H1 (cell line): ENCODE results near the gene LSM5. TPM values are rescaled to one million over a fixed set of nuclear protein-coding genes. Genes with fewer than 3 reads are reported as not detected.

ENCODE experiments used
- CTCF ChIA-PET: fragments of 300-600 bp; sonication (Branson Sonifier 250); formaldehyde crosslinking; loops from one replicate; lab custom pipeline; 2021; ENCODE audit not compliant: partially characterized antibody; lab: Charles Lee
- POLR2A ChIA-PET: fragments of 300-600 bp; sonication (Branson Sonifier 250); formaldehyde crosslinking; loops from one replicate; lab custom pipeline; 2021; ENCODE audit warnings: inconsistent platforms; ENCODE audit not compliant: partially characterized antibody; lab: Charles Lee
- DNase-seq, 2 experiments: peaks; one replicate each; pipeline versions ENCODE4 v3.0.0 to v3.0.0-alpha.2; 2010 to 2022; ENCODE audit warnings: low spot score in 2 of 2, low read depth in 1 of 2, mixed read lengths in 1 of 2
- FAIRE-seq: peaks from 2 replicates; lab custom pipeline; 2011; peaks lifted over from hg19 to GRCh38; lab: Jason Lieb, UNC
- H2AFZ ChIP-seq: 2 replicates; pipeline ENCODE4 v1.8.1; 2012; ENCODE audit warnings: low read length, inconsistent platforms
- H2AK5ac ChIP-seq: 2 replicates; pipeline ENCODE4 v1.6.1; 2013; ENCODE audit warnings: low read depth, low read length
- H2BK120ac ChIP-seq: replicated peaks from 2 replicates; pipeline ENCODE3; 2013; ENCODE audit warnings: low read depth, low read length, inconsistent platforms
- H2BK12ac ChIP-seq: 2 replicates; pipeline ENCODE4 v1.6.1; 2013; ENCODE audit warnings: low read depth, low read length
- H2BK15ac ChIP-seq: 2 replicates; pipeline ENCODE4 v1.6.1; 2013; ENCODE audit warnings: low read length
- H2BK20ac ChIP-seq: 2 replicates; pipeline ENCODE4 v1.6.1; 2013; ENCODE audit warnings: low read length
- H2BK5ac ChIP-seq: 2 replicates; pipeline ENCODE4 v1.6.1; 2013; ENCODE audit warnings: low read depth, low read length
- H3K14ac ChIP-seq: 2 replicates; pipeline ENCODE4 v1.6.1; 2013; ENCODE audit warnings: inconsistent platforms; ENCODE audit not compliant: insufficient read length
- H3K18ac ChIP-seq: 2 replicates; pipeline ENCODE4 v1.6.1; 2013; ENCODE audit warnings: low read length; ENCODE audit errors: extremely low read depth
- H3K23ac ChIP-seq: 2 replicates; pipeline ENCODE4 v1.6.1; 2013; ENCODE audit warnings: inconsistent platforms; ENCODE audit not compliant: insufficient read length
- H3K23me2 ChIP-seq: 2 replicates; pipeline ENCODE4 v1.6.1; 2013; ENCODE audit warnings: low read depth, low read length
- H3K27ac ChIP-seq: 2 replicates; pipeline ENCODE4 v1.6.1; 2011; ENCODE audit warnings: low read depth, low read length, inconsistent platforms
- H3K27me3 ChIP-seq, 4 experiments: replicated peaks in 1 of 4; 1 replicate in 1 of 4; 2 replicates in 3 of 4; pipeline versions ENCODE4 v1.6.1 to v1.8.1; 2011 to 2013; ENCODE audit warnings: low read length in 3 of 4, mild to moderate bottlenecking in 3 of 4, inconsistent platforms in 2 of 4, mixed read lengths in 2 of 4, moderate library complexity in 1 of 4; ENCODE audit not compliant: control insufficient read depth in 3 of 4, insufficient read depth in 3 of 4; ENCODE audit errors: extremely low read depth in 1 of 4
- H3K36me3 ChIP-seq, 4 experiments: 2 replicates each; pipeline versions ENCODE4 v1.6.1 to v1.8.1; 2011 to 2013; ENCODE audit warnings: mild to moderate bottlenecking in 4 of 4, low read length in 3 of 4, moderate library complexity in 2 of 4, control low read depth in 1 of 4, inconsistent platforms in 1 of 4; ENCODE audit not compliant: insufficient read depth in 4 of 4, control insufficient read depth in 2 of 4
- H3K4ac ChIP-seq: replicated peaks from 2 replicates; pipeline ENCODE3; 2013; ENCODE audit warnings: low read length, low read depth, mixed read lengths, inconsistent platforms; ENCODE audit not compliant: insufficient read length
- H3K4me1 ChIP-seq, 4 experiments: replicated peaks in 1 of 4; 1 replicate in 1 of 4; 2 replicates in 3 of 4; pipeline versions ENCODE4 v1.6.1 to v1.8.1; 2011 to 2013; ENCODE audit warnings: low read length in 3 of 4, inconsistent platforms in 2 of 4, mixed read lengths in 1 of 4; ENCODE audit not compliant: insufficient read depth in 4 of 4, control insufficient read depth in 3 of 4
- H3K4me2 ChIP-seq, 2 experiments: 2 replicates each; pipeline versions ENCODE4 v1.6.1 to v1.8.1; 2011 to 2013; ENCODE audit warnings: low read depth in 2 of 2, low read length in 2 of 2, control low read depth in 1 of 2, inconsistent platforms in 1 of 2, mild to moderate bottlenecking in 1 of 2; ENCODE audit not compliant: insufficient read depth in 1 of 2
- H3K4me3 ChIP-seq, 4 experiments: fragments of 200-600, 300-600 bp in 1 of 4; sonication (generic), shearing (Covaris generic), sonication (Bioruptor Twin) in 1 of 4; 2 replicates each; pipeline versions ENCODE4 v1.5.1 to v1.8.1; 2011 to 2016; ENCODE audit warnings: low read length in 4 of 4, low read depth in 3 of 4, control low read depth in 2 of 4, inconsistent platforms in 2 of 4, mild to moderate bottlenecking in 2 of 4, mixed read lengths in 1 of 4, moderate library complexity in 1 of 4; ENCODE audit not compliant: insufficient read depth in 2 of 4; ENCODE audit errors: extremely low read depth in 1 of 4
- H3K56ac ChIP-seq: replicated peaks from 2 replicates; pipeline ENCODE3; 2013; ENCODE audit warnings: low read depth, mild to moderate bottlenecking, mixed read lengths, low read length, inconsistent platforms; ENCODE audit not compliant: insufficient read length
- H3K79me1 ChIP-seq: 2 replicates; pipeline ENCODE4 v1.6.1; 2013; ENCODE audit warnings: low read depth, low read length, control low read depth
- H3K79me2 ChIP-seq, 2 experiments: 2 replicates each; pipeline versions ENCODE4 v1.6.1 to v1.8.1; 2012 to 2013; ENCODE audit warnings: low read length in 2 of 2, mild to moderate bottlenecking in 2 of 2, inconsistent platforms in 1 of 2; ENCODE audit not compliant: insufficient read depth in 2 of 2, control insufficient read depth in 1 of 2
- H3K9ac ChIP-seq, 4 experiments: replicated peaks in 1 of 4; 1 replicate in 1 of 4; 2 replicates in 3 of 4; pipeline versions ENCODE4 v1.6.1 to v1.8.1; 2011 to 2013; ENCODE audit warnings: low read depth in 3 of 4, low read length in 3 of 4, control low read depth in 2 of 4, mild to moderate bottlenecking in 2 of 4, moderate library complexity in 2 of 4, inconsistent platforms in 1 of 4; ENCODE audit errors: extremely low read depth in 1 of 4
- H3K9me3 ChIP-seq, 2 experiments: 2 replicates each; pipeline versions ENCODE4 v1.6.1 to v1.8.1; 2012 to 2013; ENCODE audit warnings: mild to moderate bottlenecking in 2 of 2, moderate library complexity in 2 of 2, control low read depth in 1 of 2, inconsistent platforms in 1 of 2, low read depth in 1 of 2, low read length in 1 of 2, mixed read lengths in 1 of 2; ENCODE audit not compliant: insufficient read depth in 2 of 2
- H4K20me1 ChIP-seq, 2 experiments: replicated peaks in 1 of 2; 2 replicates each; pipeline versions ENCODE3 to v1.8.1; 2011 to 2013; ENCODE audit warnings: inconsistent platforms in 2 of 2, low read length in 2 of 2, mild to moderate bottlenecking in 1 of 2; ENCODE audit not compliant: insufficient read depth in 2 of 2, control insufficient read depth in 1 of 2
- H4K5ac ChIP-seq: 2 replicates; pipeline ENCODE4 v1.6.1; 2013; ENCODE audit warnings: low read length, low read depth, mixed read lengths, inconsistent platforms; ENCODE audit not compliant: insufficient read length
- H4K8ac ChIP-seq: 2 replicates; pipeline ENCODE4 v1.8.0; 2013; ENCODE audit warnings: mild to moderate bottlenecking, moderate library complexity, low read length, inconsistent platforms; ENCODE audit not compliant: insufficient read depth; ENCODE audit errors: extremely low read depth
- H4K91ac ChIP-seq: replicated peaks from 2 replicates; pipeline ENCODE3; 2013; ENCODE audit warnings: low read length, mixed read lengths, inconsistent platforms; ENCODE audit not compliant: insufficient read length
- BCL11A ChIP-seq, 2 experiments: IDR thresholded peaks; one replicate each; pipeline ENCODE4 v1.6.1; 2011; ENCODE audit warnings: low read depth in 2 of 2, low read length in 2 of 2, mild to moderate bottlenecking in 2 of 2
- BRCA1 ChIP-seq: IDR thresholded peaks from 2 replicates; pipeline ENCODE4 v1.6.1; 2012; ENCODE audit warnings: low read depth, low read length, improper control_type of control experiment
- FOSL1 ChIP-seq: IDR thresholded peaks from 2 replicates; pipeline ENCODE4 v1.6.1; 2011; ENCODE audit warnings: mild to moderate bottlenecking, low read depth, low read length, moderate library complexity; ENCODE audit not compliant: insufficient read depth
- GABPA ChIP-seq: IDR thresholded peaks from 2 replicates; pipeline ENCODE4 v1.6.1; 2011; ENCODE audit warnings: mild to moderate bottlenecking, low read length, moderate library complexity, borderline replicate concordance; ENCODE audit not compliant: insufficient read depth
- HDAC6 ChIP-seq: IDR thresholded peaks from one replicate; pipeline ENCODE4 v1.7.1; 2012; ENCODE audit warnings: low read depth, mild to moderate bottlenecking, inconsistent platforms, low read length, moderate library complexity
- JUN ChIP-seq: IDR thresholded peaks from 2 replicates; pipeline ENCODE4 v1.6.1; 2011; ENCODE audit warnings: low read depth, mild to moderate bottlenecking, improper control_type of control experiment, low read length
- KDM4A ChIP-seq: IDR thresholded peaks from one replicate; pipeline ENCODE4 v1.7.1; 2012; ENCODE audit warnings: low read depth, mild to moderate bottlenecking, moderate library complexity, low read length, inconsistent platforms; ENCODE audit not compliant: severe bottlenecking
- MAFK ChIP-seq: IDR thresholded peaks from 2 replicates; pipeline ENCODE4 v1.6.1; 2012; ENCODE audit warnings: low read depth, mild to moderate bottlenecking, improper control_type of control experiment, low read length
- PHF8 ChIP-seq: fragments of 200-600 bp; sonication (generic); conservative IDR thresholded peaks from 2 replicates; pipeline ENCODE4 v1.7.1; 2012; ENCODE audit warnings: low read depth, mild to moderate bottlenecking, inconsistent platforms, low read length, moderate library complexity
- POLR2A ChIP-seq, 2 experiments: IDR thresholded peaks; 1 replicate in 1 of 2; 2 replicates in 1 of 2; pipeline ENCODE4 v1.6.1; 2011; ENCODE audit warnings: low read depth in 2 of 2, low read length in 2 of 2, mild to moderate bottlenecking in 2 of 2; ENCODE audit errors: control extremely low read depth in 1 of 2
- POU5F1 ChIP-seq: IDR thresholded peaks from 2 replicates; pipeline ENCODE4 v1.6.1; 2011; ENCODE audit warnings: low read depth, mild to moderate bottlenecking, low read length, moderate library complexity
- RFX5 ChIP-seq: IDR thresholded peaks from 2 replicates; pipeline ENCODE4 v1.6.1; 2011; ENCODE audit warnings: low read depth, low read length, improper control_type of control experiment, borderline replicate concordance
- SRF ChIP-seq: IDR thresholded peaks from 2 replicates; pipeline ENCODE4 v1.6.1; 2011; ENCODE audit warnings: mild to moderate bottlenecking, low read depth, low read length, moderate library complexity
- TCF12 ChIP-seq: IDR thresholded peaks from 2 replicates; pipeline ENCODE4 v1.6.1; 2011; ENCODE audit warnings: low read depth, mild to moderate bottlenecking, low read length
- ZNF274 ChIP-seq: IDR thresholded peaks from 2 replicates; pipeline ENCODE4 v1.7.0; 2012; ENCODE audit warnings: low read length, borderline replicate concordance; ENCODE audit errors: extremely low read depth
- WGBS, 2 experiments: shearing (Covaris generic) in 1 of 2; methylation state at CpG; one replicate each; pipeline versions ENCODE4 v1.1.6 to v1.1.7; 2013 to 2015; ENCODE audit warnings: low lambda C conversion rate in 2 of 2, mixed read lengths in 2 of 2, inconsistent platforms in 1 of 2, low coverage in 1 of 2, missing lambda C conversion rate in 1 of 2; ENCODE audit not compliant: insufficient replicate concordance in 2 of 2, insufficient coverage in 1 of 2, insufficient read length in 1 of 2; ENCODE audit errors: extremely low coverage in 1 of 2, missing lambda C conversion rate in 1 of 2; 5-methylcytosine and 5-hydroxymethylcytosine counted together
- polyA plus RNA-seq, 7 experiments: library from polyadenylated mRNA; depleted of rRNA in 3 of 7; stranded (reverse) in 5 of 7; unstranded in 2 of 7; fragments of >200 nt in 5 of 7; fragments of 200-250 nt in 2 of 7; gene quantifications; 1 replicate in 5 of 7; 2 replicates in 1 of 7; 4 replicates in 1 of 7; pipeline versions ENCODE4 v1.2.1 to v1.2.3, GENCODE V29; 2011 to 2013; ENCODE audit warnings: missing spikeins in 2 of 7, mixed read lengths in 2 of 7
- total RNA-seq: library from RNA; stranded (reverse); fragmentation: NEBNext Ultra II Directional; extraction: Animal tissue kit (Norgen Biotek cat#: 25700); gene quantifications from 2 replicates; pipeline ENCODE4 v1.2.1, GENCODE V29; 2021

LSM5 gene
- total and polyA plus RNA-seq, 2 of the 8 experiments (the other 6 are each of a cell fraction or from before 2014, with no cell fraction given), result 58.9 to 103 TPM

DNA sequence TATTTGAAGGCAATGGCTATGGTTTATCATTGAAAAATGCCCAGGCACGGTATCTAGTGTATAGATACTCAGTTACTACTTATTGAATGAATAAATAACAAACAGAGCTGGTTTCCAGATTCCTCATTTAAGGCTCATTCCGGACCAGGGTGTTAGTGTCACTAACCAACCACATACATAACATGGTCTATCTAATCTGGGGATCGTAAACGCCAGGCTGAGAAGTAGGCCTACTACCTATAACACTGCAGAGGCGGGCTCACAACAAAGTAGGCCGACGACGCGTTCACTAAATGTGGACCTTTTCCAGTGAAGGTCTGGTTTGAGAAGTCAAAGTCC is 423 bp downstream of the LSM5 start:
- H4K5ac ChIP-seq, result no peak overlapping the region
- no peak overlapping the region for H3K4ac ChIP-seq
- POLR2A ChIA-PET, result interaction anchor here (0.6 to 1.0 kb wide), 2 partner anchors 10 to 41 kb away, joined by 4 to 5 read pairs; no protein-coding TSS in a partner anchor
- H3K14ac ChIP-seq, result no peak overlapping the region
- no peaks in the 10 kb centered on the region; a peak in 1 of 7 replicates for H3K4me1 ChIP-seq
- DNase-seq (no peak), FAIRE-seq (no peak)
- H3K4me3 ChIP-seq, result peak overlapping the region; percentile 64 to 97 (median 86)
- no peak overlapping the region for H2BK20ac ChIP-seq
- peaks cover 6 to 23% of the 10 kb centered on the region in 2 experiments; a peak in 3 of 4 replicates for H3K79me2 ChIP-seq
- H2BK5ac ChIP-seq, result 0 out of 2 replicates have a peak overlapping the region, but pooled peaks have one; percentile 53
- H3K23me2 ChIP-seq, result peaks cover 5% of the 10 kb centered on the region
- H4K20me1 ChIP-seq, result no peaks in the 10 kb centered on the region
- peak overlapping the region; percentile 88 for H3K27ac ChIP-seq
- H3K56ac ChIP-seq, result no peak overlapping the region
- CTCF ChIA-PET, result interaction anchor here (3.7 kb wide), 1 partner anchor 10 kb away, joined by 18 read pairs; no protein-coding TSS in a partner anchor
- H2AFZ ChIP-seq, result peak overlapping the region; percentile 67; the same call in 1 of the 2 replicates
- peak overlapping the region; percentile 99; the same call in 1 of the 2 replicates for H4K8ac ChIP-seq
- peaks cover 4 to 14% (median 9%) of the 10 kb centered on the region in 4 experiments; a peak in 7 of 8 replicates for H3K36me3 ChIP-seq
- no peak overlapping the region for H2AK5ac ChIP-seq
- no peaks in the 10 kb centered on the region for H3K9me3 ChIP-seq
- peaks cover 3% of the 10 kb centered on the region; the same call in 1 of the 2 replicates for H3K79me1 ChIP-seq
- no peak overlapping the region for H4K91ac ChIP-seq
- no peak overlapping the region for H2BK15ac ChIP-seq
- H3K27me3 ChIP-seq, result no peaks in the 10 kb centered on the region
- H3K4me2 ChIP-seq, result peak overlapping the region; percentile 93 to 98
- H2BK120ac ChIP-seq, result no peak overlapping the region
- 5% methylated on average over 9 of the region's 9 CpGs; no CpG with 5 or more reads in 1 of the 2 experiments for WGBS, 2 experiments
- no peak overlapping the region for H2BK12ac ChIP-seq
- H3K9ac ChIP-seq, result peak overlapping the region; percentile 58 to 89 (median 75)
- H3K23ac ChIP-seq, result no peak overlapping the region
- H3K18ac ChIP-seq, result no peak overlapping the region
- no peak for TF ChIP-seq SRF
- TF ChIP-seq RFX5, result no peak
- TF ChIP-seq GABPA, result no peak
- no peak for TF ChIP-seq POU5F1
- TF ChIP-seq ZNF274, result no peak
- TF ChIP-seq HDAC6, result no peak
- no peak for TF ChIP-seq TCF12
- no peak for TF ChIP-seq BCL11A (IDR thresholded peaks at IDR 0.05; ENCODE audit: low read depth in 2 of 2, low read length in 2 of 2)
- no peak for TF ChIP-seq FOSL1
- no peak for TF ChIP-seq PHF8
- no peak for TF ChIP-seq JUN
- TF ChIP-seq KDM4A, result no peak
- no peak for TF ChIP-seq MAFK
- no peak for TF ChIP-seq BRCA1
- TF ChIP-seq POLR2A (IDR thresholded peaks at IDR 0.05; ENCODE audit: control extremely low read depth in 1 of 2, low read depth in 2 of 2, low read length in 2 of 2), result no peak
